HG03280 (cell line): Measurements from ENCODE around the gene TOP2B.
A peak's percentile ranks its signal among the peaks of the same experiment; 100 is the strongest.

Experiments
- ATAC-seq: cut with Tn5 transposase; IDR thresholded peaks from one replicate; pipeline ENCODE4 v1.9.1; 2021; ENCODE audit warnings: mild to moderate bottlenecking, moderate library complexity; ENCODE audit not compliant: unreplicated experiment

TOP2B gene

DNA sequence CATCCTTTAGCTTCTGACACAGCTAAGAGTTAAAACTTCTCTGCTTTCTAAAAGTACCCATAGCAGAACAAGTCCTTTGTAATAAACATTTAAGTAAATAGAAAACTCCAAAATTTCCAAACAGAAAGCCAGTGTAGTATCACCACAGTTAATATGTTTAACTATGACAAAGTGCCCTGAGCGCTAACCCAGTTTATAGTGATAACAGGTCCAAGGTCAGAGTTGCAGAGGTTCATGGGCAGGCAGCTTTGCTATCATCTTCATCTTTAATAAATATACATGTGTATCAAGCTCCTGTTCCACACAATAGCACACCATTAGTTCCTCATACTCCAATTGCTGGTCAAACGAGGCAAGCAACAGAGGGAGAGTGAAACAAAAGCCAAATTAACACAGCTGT, 12.4 kb upstream of the TOP2B start:
- no peak for ATAC-seq

DNA sequence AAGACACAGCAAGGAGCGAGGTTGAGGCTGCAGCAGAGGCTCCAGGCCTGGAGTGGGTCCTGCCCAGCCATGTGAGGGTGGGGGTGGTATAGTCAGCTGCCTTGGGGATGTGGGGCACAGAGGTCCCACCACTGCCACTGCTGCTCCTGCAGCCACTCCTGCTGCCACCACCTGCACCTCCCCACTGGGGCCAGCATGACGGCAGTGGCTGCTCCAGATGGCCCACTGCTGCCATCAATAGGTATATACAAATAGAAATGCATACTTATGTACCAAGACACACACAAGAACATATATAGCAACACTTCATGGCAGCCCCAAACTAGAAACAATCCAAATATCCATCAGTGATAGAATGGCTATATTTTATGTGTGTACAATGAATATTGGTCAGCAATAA, 10.0 kb upstream of the TOP2B start:
- no peak for ATAC-seq

DNA sequence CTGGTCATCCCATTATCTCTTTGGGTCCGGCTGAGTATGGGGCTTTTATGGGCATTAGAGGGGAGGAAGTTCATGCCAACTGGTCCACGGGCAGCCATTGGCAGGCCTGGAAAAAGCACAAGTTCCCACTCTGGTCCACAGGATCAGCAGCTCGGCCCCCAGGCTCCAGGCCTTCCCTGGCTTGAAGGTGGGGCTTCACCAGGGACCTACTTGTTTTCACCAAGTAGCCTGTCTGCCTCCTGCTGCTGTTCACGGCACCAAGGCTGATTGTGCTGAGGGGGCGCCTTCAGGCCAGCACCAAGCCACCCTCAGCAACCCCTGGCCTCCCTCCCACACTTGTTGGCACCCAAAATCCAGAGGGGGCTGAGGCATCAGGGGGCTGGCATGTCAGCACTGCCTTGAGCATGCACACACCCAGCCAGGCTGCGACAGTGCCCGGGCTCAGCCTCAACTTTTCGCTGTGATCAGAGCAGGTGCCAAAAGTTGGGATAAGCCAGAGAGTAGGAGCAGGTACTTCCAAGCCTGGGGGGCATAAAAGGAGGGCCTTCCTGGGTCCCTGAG, 9.1 kb upstream of the TOP2B start:
- no peak for ATAC-seq

DNA sequence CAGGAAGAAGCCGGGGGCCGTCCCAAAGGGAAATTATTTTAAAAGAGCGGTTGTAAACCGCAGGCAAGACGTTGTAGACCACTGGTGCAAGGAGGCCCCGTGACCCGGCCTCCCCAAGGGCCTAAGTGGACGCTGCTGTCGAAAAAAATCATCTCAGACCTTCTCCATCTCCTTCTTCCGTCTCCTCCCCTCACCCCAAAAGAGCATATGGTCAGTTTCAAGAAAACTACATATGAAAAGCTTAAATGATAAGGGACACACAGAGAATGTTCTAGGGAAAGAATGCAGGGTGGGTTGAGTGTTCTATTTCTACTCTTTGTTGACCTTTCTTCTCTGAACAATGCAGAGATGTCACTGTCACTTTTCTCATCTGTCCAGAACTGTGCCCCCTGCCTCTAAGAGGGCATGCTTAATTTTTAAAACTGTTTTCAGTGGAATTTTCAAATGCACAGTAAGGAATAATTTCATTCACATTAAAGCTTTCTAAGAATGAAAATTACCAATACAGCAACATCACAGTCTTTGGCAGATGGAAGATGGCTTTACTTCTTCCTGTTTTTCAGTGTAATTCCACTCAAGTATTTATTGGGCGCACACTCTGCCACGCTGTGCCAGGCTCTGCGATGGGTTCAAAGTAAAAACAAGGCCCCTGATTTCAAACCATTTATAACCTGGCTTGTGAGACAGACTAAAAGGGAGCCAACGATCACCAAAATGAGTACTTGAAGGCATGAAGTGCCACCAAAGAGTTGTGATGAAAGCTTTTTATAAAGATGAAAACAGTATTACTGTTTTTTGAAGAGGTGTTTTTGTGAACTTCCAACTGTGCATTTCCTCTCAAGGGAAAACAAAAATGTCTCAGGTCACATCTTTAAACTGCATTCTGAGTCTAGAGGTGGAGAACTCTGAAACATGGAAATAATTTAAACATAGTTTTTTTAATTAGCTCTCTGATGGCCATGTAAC, 891 bp upstream of the TOP2B start:
- peak; percentile 21 for ATAC-seq

DNA sequence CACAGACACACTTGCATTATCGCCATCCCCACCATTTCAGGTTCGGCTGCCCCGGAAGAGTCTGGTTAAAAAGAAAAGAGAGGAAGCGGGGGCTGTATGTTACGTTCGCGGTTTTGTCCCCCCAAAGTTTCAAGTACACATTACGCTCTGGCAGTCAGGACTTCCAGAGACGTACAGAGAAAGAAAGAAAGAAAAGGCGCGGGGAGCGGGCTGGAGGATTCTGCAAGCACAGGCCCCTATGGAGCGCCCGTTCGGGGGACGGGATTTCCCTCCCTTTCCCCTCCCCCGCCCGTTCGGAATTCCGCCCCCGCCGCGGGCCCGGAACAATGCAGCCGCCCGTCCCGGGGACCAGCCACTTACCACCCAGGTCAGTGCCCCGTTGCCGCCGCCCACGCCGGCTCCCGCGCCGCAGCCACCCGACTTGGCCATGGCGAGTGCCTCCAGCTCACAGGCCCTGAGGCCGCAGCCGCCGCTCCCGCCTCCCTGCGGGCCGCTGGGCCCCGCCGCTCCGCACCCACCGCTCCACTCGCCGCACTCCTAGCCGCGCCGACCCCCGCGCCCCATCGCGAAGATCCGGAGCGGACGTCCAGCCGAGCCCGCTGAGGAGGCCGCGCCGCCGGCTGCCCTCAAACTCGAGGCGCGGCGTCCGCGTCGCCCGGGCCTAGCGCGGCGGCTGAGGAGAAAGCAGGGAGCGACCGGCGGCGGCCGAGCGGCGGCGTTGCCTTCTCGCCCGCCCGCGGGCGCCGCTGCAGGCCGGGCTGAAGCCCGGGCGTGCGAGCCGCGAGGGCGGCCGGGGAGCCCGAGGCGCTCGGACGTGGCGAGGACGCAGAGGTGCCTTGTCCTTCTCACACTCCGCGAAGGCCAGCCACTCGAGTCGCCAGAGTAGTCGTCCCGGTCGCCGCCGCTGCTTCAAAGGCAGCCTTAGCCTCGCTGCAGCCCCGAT, 567 bp downstream of the TOP2B start:
- ATAC-seq = peak; percentile 32

DNA sequence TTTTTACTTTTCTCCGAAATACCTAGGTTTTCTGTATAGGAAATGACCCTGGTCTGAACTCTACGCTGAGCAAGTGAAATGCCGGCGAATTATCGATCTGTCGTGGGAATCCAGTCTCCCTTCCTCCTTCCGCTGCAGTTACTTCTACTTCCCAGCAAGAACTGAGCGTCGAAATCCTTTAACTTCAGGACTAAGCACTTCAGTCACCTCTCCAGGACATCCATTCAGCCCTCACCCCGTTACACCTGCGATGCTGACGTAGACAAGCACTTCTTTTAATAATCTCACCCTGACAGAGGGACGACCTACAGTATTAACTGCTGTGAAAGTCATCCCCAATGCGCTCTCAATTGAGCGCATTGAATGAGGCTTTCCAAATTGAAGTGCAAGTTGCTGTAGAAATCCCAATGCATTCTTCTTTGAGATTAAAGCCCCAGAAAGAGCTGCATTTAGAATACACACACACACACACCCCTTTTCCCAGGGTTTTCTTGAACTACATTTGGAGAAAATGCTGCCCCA, 1.3 kb downstream of the TOP2B start:
- ATAC-seq = peak; percentile 14

DNA sequence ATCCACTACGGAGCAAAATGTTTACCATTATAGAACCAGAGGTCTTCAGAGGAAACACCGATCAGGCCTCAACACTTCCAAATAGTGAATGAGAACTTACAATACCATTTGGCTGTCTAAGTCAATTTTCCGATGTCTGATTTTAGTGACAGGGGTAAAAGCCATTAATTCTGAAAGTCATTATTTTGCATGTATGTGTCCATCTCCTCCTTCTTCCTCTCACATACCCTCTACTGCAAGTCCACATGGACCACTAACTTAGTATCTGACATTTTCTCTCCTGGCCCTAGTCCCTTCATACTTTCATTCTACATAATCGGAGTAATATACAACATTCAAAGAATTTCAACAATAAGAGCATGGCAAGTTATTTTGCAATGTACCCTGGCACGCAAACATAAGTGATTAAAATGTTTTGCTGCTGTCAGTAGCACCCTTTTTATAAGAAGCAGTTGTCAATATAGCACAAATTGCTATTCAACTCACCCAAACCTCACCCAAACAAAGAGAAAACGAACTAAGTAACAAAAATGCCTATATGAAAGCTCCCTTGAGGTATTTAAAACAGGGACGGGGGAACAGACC, 1.9 kb downstream of the TOP2B start:
- no peak for ATAC-seq

DNA sequence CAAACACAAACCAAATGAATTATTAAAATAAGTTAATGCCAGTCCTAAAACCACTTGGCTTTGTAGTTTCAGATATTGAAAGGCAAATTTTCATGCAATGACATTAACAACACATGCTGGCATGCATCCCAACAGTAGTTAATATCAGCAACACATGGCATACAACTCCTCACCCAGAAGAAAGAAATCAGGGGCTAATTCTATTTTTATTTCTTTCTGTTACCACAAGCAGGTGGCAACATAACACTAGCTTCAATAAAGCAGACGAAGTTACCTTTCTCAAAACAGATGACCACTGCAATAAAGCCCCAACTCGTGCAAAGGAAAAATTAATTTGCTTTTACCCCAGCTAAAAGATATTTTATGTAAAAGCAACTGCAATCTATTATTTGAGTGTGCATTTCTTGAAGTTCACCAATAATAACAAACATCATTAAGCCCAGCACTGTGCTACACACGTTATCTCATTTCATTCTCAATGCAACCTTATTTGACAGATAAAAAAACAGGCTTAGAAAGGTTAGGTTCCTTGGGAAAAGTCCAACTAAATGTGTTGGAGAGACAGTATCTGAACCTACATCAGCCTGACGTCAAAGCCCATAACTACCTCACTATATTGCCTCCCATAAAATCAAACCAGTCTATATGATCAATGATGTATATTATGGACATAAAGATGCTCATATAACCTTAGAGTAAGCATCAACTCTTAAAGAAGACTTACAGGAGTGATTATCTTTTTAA, 2.8 kb downstream of the TOP2B start:
- no peak for ATAC-seq

DNA sequence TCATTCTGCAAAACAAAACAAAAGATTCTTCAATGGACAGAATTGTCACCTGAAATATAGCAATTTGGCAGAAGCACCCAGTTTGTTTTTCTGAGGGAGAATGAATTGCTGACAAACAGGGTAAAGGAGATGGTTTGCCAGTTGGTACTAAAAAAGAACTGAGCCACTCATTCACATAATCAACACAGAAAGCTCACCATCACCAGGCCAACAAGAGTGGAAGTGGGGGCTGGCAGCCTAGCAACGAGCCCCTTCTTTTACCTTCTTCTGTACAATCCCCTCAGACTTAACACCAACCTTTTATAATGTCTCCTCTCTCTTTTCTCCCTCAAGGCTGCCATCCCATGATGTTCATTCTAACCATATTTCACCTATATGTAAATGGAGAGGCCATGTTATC, 5.9 kb downstream of the TOP2B start:
- no peak for ATAC-seq

DNA sequence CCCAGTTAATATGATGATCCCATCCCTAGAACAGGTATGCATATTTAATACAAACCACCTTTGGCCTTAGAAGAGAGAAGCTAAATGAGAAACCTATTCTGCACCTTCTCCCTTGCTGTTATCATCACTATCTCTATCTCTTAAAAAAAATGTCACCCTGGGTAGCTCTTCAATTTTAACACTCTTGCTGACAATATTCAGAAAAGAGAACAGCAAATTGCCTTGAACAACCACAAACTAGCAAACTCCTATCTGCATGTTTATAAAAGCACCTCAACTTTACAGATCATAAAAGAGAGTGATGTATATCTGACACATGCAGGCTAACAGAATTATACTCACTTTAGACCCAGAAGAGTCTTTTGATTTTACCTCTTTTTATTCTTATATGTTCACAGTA, 7.4 kb downstream of the TOP2B start:
- ATAC-seq = no peak

DNA sequence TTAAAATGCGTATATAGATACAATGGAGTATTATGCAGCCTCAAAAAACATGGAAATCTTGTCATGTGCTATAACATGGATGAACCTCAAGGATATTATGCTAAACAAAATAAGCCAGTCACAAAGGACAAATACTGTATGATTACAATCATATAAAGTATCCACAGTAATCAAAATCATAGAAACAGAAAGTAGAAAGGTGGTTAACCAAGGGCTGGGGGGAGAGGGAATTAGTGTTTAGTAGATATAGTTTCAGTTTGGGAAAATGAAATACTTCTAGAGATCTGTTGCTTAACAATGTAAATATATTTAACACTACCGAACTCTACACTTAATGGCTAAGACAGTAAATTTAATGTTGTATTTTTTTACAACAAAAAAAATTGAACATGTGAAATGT, 9.0 kb downstream of the TOP2B start:
- no peak for ATAC-seq

DNA sequence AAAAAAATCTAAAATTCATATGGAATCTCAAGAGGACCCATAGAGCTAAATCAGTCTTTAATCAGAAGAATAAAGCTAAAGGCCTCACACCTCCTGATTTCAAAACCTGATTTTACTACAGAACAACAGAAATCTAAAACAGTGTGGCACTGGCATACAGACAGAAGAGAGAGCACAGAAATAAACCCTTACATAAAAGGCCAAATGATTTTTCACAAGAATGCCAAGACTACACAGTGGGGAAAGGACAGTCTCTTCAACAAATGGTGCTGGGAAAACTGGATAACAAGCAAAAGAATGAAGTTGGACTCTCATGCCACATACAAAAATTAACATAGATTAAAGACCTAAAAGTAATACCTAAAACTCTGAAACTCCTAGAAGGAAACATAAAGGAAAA, 10.1 kb downstream of the TOP2B start:
- no peak for ATAC-seq

DNA sequence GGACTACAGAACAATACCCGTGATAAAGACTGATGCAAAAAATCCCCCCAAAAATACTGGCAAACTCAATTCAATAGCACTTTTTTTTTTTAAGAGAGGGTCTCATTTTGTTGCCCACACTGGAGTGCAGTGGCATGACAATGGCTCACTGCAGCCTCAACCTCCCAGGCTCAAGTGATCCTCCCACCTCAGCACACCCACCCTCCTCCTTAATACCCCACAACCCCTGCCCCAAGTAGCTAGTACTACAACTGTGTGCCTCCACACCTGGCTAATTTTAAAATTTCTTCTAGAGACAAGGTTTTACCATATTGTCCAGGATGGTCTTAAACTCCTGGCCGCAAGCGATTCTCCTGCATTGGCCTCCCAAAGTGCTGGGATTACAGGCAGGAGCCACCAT, 11.4 kb downstream of the TOP2B start:
- ATAC-seq = no peak

DNA sequence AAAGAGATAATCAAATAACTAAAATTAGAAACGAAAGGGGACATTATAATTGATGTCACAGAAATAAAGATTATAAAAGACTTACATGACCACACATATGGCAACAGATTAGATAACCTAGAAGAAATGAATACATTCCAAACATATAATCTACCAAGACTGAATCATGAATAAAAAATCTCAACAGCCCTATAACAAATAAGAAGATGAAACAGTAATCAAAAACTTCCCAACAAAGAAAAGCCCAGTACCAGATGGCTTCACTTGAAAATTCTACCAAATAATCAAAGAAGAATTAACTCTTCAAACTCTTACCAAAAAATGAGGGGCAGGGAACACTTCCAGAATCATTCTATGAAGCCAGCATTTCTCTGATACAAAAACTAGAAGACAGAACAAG, 11.8 kb downstream of the TOP2B start:
- no peak for ATAC-seq

DNA sequence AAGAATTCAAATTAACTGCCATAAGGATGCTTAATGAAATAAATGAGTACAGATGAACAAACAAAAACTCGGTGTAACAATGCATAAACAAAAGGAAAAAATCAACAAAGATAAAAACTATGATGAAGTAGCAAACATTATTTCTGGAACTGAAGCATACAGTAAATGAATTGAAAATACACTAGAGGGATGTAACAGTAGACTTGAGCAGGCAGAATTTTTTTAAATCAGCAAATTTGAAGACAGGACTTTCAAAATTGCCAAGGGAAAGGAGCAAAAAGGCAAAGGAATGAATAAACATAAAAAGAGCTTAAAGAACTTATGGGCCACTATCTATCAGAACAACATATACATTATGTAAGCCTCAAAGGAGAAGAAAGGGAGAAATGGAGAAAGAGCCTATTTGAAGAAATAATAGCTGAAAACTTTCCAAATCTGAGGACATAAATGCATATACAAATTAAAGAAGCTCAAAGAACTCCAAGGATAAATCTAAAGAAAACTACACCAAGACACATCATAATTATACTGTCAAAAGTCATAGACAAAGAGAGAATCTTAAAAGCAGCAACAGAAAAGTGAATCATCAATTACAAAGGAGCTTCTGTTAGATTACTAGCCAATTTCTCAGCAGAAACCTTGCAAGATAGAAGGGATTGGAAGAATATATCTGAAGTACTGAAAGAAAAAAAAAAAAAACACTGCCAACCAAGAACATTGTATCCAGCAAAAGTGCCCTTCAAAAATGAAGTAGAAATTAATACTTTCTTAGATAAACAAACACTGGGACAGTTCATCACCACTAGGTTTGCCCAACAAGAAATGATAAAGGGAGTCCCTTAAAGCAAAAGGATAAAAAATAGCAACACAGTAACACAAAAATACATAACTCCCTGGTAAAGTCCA, 15.5 kb downstream of the TOP2B start:
- ATAC-seq = no peak

DNA sequence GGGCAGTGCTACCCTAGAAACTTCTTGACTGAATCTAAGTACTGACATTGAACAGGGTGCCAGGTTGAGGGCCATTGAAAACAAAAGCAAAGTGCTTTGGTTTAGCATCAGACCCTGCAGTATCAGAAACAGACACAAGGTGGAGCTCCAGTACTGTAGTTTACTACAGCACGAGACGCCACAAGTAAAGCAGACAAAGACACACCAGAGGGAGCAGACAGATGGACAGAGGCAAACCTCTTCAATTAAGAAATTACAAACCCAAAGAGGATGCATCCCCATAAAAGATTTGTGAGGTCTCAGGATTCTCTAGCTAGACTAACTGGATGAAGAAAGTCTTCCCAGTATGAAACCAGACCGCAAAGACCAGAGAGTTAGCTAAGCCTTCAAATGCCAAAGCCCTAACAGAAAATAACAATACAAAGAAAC, 16.6 kb downstream of the TOP2B start:
- peak; percentile 98 for ATAC-seq

DNA sequence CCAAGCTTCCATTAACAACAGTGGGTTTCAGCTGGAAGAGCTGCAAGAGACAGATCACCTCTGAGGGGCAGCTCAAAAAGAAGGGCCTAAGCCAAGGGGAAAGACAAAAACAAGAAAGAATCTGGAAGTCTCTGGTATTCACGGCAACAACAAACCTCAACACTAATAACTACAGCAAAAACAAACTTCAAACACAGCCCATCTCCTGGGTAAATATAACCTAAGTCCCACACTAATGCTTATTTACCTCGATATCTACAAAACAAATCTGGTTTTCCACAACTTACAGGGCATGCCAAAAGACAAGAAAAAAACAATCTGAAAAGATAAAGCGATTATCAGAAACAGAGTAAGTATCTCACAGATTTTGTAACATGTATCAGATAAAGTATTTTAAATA, 29.7 kb downstream of the TOP2B start:
- ATAC-seq = no peak

DNA sequence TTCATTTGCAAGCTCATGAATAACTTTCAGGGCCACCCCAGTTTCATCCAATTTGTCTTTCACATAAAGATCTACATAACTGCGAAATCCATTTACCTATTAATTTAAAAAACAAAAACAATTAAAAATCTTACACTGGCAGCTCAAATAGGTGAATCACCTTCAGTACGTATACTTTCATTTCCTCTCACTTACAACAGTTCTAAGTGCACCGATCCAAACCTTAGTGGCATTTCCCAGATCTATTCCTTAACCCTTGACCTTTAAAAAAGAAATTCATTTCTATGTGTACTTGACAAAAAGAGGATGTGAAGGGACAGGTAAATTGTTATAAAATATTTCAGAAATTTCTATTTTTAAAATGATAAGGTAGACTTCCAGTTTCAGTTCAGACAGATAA, 30.8 kb downstream of the TOP2B start:
- no peak for ATAC-seq

DNA sequence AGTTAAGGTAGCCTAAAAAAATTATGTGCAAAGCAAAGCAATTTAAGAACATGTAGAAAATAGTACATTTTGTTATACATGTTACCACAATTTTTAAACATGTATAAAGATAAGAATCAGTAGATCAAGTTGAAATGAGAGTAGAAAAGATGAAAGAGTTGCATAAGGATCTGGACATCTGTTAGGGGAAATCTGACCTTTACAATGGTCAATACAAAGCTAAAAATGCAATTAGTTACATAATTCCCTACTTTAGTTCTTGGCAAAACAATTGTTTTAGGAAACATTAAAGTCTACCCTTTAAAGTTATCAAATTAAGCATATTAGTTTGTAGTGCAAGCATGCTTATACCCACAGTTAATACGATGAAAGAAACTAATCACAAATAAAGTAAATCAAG, 32.7 kb downstream of the TOP2B start:
- no peak for ATAC-seq
